Pons (tissue), 1 donor: ENCODE data around the gene HIBADH.
"Not testable (repeated sequence)": the region's sequence is repeated elsewhere in the genome, so short reads cannot be mapped to it uniquely, and the experiment has no call there.

Source experiments
- DNase-seq: peaks from one replicate; pipeline ENCODE4 v3.0.0-alpha.2; 2016; ENCODE audit warnings: low spot score

HIBADH gene

DNA sequence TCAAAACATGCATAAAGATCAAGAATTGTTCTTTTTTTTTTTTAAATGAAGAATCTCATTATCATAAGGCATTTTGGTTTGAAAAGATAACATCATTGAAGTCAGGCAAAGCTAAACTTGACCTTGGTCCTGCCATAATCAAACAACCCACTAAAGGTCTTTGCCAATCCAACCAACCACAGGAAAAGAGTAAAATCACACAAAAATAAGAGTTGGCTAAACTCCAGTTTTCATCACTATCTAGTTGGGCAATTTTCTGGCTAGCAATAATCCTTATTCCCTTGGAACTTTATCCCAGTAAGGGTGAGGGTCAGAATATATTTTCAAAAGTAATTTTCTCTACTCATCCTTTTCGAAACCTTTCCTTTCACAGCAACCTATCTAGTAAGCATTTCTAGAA lies 62.4 kb downstream of the HIBADH start:
- DNase-seq, result no peak

- DNase-seq, result no peak
Observed at GRCh38 chr7:27595009-27595408, 67.7 kb downstream of the HIBADH start.

GRCh38 chr7:27593226-27593625 lies 69.5 kb downstream of the HIBADH start:
- DNase-seq, result no peak

DNA sequence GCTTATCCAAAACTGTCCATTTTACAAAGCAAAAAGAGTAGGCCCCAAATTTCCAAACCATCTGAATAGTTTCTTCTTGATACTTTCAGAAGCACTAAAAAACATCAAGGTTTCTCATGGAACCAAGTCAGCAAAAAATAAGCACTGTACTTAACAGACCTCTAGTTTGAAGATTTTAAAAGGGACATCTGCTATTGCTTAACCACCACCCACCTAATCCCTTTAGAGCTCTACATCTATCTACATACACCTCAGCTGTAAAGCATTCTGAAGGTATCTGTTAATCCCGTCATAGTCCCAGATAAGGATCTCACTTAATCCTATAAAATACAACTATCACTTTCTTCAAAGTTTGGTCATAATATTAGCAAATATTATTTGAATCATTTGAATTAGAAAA lies 72.3 kb downstream of the HIBADH start:
- DNase-seq, result no peak

GRCh38 chr7:27587429-27587828 lies 75.3 kb downstream of the HIBADH start:
- DNase-seq, result no peak

DNA sequence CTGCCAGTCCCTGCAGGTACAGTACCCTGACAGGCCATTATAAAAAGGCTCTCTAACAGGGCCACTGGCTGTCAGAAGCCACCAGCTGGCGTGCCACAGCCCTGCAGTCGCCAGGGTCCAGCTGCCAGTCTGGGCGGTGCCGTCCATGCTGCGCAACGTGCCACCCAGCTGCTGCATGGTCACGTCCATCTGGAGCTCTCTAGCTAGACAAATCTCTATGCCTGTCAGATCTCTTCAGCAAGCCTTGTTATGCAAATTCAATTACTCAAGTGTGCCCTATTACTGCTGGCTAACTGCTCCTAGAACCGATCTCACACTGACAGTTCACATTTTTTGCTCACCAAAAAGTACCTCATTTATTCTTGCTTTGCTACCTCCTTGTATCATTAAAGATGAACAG lies 75.9 kb downstream of the HIBADH start:
- DNase-seq, result peak; percentile 29

DNA sequence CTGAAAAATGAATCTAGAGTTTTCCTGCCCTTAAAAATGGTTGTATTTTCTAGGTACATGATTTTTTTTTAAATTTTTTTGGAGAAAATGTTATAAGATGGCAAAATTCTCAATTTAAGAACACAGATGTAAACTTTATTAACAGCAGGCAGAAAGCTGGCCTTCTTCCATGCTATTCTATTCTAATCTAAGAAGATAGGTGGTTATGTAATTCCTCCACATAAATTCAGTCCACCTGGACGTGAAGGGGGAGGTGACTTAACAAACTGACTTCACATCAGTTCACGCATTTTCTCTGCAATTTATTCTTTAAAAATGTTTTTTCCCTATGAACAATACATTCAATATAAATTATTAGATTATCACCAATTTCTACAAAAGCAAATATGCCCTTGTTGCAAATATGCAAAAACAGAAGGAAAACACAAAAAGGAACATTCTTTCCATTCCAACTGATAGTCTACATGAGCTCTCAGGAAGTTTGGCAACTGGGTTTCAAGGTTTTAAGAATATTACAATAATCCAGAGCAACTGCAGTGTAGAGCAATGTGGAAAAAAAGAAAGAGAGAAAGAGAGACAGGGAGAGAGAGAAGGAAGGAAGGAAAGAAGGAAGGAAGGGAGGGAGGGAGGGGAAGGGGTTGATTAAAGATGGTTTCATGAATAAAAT lies 76.8 kb downstream of the HIBADH start:
- no peak for DNase-seq

GRCh38 chr7:27581906-27582305 lies 80.8 kb downstream of the HIBADH start:
- no peak for DNase-seq

GRCh38 chr7:27581119-27581518 lies 81.6 kb downstream of the HIBADH start:
- DNase-seq, result no peak

DNA sequence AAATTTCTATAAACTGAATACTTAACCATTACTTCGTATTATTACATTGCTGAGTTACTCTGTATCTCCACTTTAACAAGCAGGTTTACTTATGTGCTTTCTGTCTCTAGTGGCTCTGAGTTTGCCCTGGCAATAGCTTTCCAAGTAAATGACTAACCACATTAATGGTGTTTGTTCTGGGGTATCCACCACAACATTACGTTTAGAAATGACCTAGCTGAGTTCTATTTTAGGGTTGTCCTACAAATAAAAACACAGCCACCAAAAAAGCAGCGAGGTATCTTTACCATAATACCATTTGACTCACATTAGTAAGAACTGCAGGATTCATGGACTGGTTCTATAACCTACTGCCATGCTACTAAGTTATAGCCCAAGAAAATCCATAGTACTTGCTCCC lies 83.1 kb downstream of the HIBADH start:
- no peak for DNase-seq

GRCh38 chr7:27578169-27578568 lies 84.5 kb downstream of the HIBADH start:
- not testable (repeated sequence) for DNase-seq

- DNase-seq, result peak; percentile 70
Observed at GRCh38 chr7:27576360-27576944, 86.2 kb downstream of the HIBADH start.

DNA sequence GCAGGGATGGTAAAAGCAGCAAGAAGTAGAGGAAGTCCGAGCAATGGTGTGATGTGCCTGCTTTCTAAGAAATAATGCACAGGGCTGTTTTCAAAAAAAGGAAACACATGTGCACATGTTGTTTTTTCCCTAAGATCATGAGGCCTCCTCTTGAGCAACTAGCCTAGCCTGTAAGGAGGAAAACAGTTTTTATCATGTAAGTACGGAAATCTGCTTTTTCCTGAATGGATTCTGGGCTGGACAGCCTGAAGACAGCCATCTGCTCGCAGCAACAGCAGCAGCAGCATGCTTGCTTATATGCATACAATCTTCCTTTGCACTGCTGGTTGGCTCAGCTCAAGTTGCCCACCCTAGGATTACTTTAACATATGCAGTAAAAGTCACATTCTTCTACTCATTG lies 87.1 kb downstream of the HIBADH start:
- DNase-seq, result no peak

DNA sequence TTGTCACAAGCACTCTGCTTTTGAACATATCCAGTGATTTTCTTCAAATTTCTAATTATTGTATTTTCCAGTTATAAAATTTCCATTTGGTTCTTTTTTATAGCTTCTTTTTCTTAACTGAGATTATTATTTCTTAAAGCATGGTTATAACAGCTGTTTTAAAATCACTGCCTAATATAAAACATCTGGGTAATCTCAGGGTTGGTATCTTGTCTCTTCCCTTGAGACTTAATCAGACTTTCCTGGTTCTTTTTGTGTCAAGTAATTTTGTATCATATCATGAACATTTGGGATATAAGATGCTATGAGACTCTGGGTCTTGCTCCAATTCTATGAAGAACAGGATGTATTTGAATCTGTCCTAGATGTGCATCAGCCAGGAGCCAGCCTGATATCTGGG lies 93.6 kb downstream of the HIBADH start:
- DNase-seq, result no peak

GRCh38 chr7:27567266-27567665 lies 95.4 kb downstream of the HIBADH start:
- DNase-seq, result no peak

GRCh38 chr7:27564881-27565482 lies 97.7 kb downstream of the HIBADH start:
- DNase-seq, result no peak

DNA sequence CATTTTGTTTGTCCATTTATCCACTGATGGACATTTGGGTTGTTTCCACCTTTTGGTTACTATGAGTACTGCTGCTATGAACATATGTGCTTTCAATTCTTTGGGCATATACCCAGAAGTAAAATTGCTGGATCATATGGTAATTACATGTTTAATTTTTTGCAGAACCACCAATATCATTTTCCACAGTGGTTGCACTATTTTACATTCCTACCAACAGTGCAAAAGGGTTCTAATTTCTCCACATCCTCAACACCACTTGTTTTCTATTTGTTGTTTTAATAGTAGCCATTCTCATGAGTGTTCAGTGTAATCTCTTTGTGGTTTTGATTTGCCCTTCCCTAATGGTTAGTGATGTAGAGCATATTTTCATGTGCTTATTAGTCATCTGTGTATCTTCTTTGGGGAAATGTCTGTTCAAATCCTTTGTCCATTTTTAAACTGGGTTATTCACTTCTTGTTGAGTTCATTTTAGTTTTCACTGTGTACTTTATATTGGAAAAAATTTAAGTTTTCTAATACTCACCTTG lies 101.9 kb downstream of the HIBADH start:
- no peak for DNase-seq

DNA sequence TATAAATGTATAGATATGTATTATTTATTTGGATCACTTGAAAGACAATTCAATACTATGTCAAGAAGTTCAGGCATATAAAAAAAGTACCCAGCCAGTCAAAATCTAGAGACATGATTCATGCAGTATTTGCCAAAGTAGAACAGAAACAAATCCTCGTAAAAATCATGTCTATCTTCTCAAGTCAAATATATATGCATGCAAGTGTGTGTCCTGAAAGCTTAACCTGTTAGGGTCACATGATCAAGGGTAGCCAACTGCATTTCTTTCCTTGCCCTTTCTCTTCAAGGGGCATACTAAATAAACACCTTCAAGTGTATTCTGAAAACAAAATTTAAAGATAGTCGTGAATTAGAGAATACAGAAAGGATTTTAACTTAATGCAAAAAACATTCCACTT lies 107.0 kb downstream of the HIBADH start:
- no peak for DNase-seq

GRCh38 chr7:27554826-27555225 lies 107.9 kb downstream of the HIBADH start:
- no peak for DNase-seq

- DNase-seq, result peak; percentile 60
Observed at GRCh38 chr7:27553273-27553672, 109.4 kb downstream of the HIBADH start.

DNA sequence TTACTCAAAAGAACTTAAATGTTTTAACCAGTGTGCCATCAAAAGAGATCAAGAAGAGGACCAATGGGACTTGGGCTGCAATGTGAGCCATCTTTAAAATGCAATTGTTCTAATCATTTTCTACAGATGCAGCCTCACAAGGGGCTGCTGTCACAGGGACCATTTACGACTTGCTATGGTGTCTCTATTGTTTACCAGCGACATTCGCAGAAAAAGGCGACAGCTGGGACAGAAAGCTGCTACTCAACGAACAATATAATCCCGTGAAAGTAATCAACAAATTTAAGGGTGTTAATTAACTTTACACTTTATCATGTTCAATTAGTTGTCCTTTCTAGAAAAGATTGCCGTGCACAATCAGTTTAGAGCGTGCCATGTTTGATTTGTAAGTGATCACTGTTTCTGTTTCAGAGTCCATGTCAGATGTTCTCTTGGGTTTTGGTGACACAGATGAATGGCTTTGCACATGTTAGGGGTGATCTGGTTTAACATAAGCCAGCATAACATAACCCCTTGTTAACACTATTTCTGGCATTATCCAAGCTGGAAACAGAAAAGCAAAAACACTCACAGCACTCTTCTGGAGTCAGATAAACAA lies 110.8 kb downstream of the HIBADH start:
- peak; percentile 59 for DNase-seq

DNA sequence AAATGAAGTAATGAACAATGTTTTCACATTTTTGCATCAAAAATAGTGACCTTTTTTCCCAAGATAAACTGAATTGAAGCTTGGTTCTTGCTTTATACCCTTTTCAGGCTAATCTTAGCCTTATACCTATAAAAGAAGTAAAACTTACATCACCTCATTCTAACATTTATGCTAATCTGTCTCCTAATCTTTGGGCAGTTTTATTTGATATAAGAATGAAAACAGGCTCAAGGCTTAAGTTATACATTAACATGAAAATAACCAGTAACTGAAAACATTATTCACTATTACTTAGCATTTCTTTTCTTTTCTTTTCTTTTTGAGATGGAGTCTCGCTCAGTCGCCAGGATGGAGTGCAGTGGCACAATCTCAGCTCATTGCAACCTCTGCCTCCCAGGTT lies 113.1 kb downstream of the HIBADH start:
- no peak for DNase-seq

DNA sequence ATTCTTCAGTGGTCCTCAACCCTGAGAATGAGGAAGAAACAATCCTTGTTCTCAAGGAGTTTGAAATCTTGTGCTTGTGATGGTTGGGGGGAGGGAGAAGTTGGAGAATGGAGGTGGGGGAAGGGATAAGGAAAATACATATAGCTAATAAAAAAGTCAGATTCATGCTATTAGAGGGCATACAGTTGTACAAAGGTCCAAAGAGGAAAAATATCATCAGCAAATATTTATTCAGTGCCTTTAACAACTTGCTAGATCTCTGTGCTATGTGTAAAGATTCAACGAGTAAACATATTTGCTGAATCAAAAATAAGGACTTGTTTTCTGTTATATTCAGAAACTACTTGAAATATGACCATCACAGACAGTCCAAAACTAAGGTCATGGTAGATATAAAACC lies 114.4 kb downstream of the HIBADH start:
- DNase-seq, result no peak
